ENCODE results near the gene SLC39A9. TPM values are rescaled to one million over a fixed set of nuclear protein-coding genes. Genes with fewer than 3 reads are reported as not detected.

Gene SLC39A9
- total and polyA plus RNA-seq, 10 of the 15 experiments (the other 5 are each of a cell fraction or from before 2014, with no cell fraction given) = 19.9 to 109 (median 46.9) TPM

DNA sequence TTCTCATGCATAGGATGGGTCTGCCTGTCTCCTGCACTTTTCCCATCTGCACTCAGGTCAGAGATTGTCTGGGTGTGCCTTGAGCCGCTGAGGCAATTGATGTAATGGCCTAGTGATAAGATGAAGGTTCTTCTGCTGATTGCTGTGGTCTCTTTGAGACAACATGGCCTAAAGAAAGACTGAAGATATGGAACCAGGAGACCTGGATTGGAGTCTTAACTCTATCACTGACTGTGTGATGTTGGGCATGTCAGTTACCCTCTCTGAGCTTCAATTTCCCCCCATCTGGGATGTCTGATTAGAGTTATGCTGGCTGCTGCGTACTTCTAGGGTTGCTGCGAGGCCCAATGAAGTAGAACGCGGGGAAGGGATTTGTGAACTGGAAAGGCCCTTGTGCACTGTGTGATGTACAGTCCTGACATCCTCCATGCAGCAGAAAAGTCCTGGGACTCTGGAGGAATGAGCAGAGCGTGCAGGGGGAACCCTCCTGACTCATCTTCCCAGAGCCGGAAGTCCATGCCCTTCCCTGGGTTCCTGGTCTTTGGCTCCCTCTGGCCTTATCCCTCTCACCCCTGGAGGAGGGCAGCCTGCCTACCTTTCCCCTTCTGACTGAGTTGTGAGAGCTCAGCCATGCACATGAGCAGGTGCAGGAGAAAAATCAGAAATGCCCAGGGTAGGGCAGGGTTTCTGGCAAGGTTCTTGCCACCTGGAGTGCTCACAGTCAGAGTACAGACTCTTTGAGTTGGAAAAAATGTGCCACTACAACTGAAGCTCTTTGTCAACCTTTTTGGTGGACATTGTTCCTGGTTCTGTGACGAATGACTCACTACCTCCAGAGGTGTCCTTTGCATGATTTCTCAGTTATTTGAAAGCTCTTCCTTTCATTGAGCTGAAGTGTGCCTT lies 107.1 kb downstream of the SLC39A9 start (continued):
- TF ChIP-seq, protein P1, sequence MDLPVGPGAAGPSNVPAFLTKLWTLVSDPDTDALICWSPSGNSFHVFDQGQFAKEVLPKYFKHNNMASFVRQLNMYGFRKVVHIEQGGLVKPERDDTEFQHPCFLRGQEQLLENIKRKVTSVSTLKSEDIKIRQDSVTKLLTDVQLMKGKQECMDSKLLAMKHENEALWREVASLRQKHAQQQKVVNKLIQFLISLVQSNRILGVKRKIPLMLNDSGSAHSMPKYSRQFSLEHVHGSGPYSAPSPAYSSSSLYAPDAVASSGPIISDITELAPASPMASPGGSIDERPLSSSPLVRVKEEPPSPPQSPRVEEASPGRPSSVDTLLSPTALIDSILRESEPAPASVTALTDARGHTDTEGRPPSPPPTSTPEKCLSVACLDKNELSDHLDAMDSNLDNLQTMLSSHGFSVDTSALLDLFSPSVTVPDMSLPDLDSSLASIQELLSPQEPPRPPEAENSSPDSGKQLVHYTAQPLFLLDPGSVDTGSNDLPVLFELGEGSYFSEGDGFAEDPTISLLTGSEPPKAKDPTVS (IDR thresholded peaks at IDR 0.05; ENCODE audit: low read depth, low read length) = no peak

DNA sequence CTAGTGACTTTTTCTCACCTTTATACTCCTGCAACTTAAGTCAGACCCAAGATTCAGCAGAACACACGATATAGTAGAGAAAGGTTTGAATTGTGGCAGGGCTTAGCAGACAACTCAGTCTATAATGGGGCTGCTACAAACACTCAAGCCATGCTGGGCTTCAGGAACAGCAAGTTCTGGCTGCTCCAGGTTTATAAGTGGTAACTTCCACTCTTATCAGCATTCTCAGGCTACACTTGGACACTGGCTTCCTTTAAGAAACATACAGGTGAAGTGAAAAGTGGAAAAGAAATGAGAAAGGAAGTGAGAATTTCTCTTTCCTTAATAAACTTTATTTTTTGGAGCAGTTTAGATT lies 107.7 kb downstream of the SLC39A9 start:
- WGBS (ENCODE audit: insufficient coverage, insufficient replicate concordance, low lambda C conversion rate, missing lambda C conversion rate) = 0% methylated on average over 1 of the region's 1 CpG
- Histone ChIP-seq H3K36me3 (ENCODE audit: control insufficient read depth in 2 of 2, insufficient read depth in 2 of 2, low read length in 1 of 2) (no peaks in the 10 kb centered on the region), H3K79me2 (ENCODE audit: control insufficient read depth, insufficient read depth, low read length) (no peaks in the 10 kb centered on the region), H3K4me1 (ENCODE audit: control insufficient read depth, insufficient read depth, low read length) (no peaks in the 10 kb centered on the region), H3K9me3 (replicated peaks; ENCODE audit: control insufficient read depth, insufficient read depth, low read length) (no peaks in the 10 kb centered on the region), H3K27ac (ENCODE audit: control insufficient read depth, insufficient read depth) (no peak overlapping the region), H2AFZ (ENCODE audit: control insufficient read depth, low read depth, low read length) (no peak overlapping the region), H4K20me1 (ENCODE audit: control insufficient read depth, insufficient read depth) (no peaks in the 10 kb centered on the region), H3K4me2 (ENCODE audit: control insufficient read depth, insufficient read depth) (no peak overlapping the region), H3K9ac (ENCODE audit: control insufficient read depth, insufficient read depth, low read length) (no peak overlapping the region), H3K27me3 (replicated peaks in 1 of 2; ENCODE audit: control insufficient read depth in 2 of 2, insufficient read depth in 2 of 2, low read length in 1 of 2) (no peaks in the 10 kb centered on the region), H3K4me3 (no peak overlapping the region)
- ChIA-PET CTCF (no interaction called here), POLR2A (no interaction called here), RAD21 (ENCODE audit: unreplicated experiment) (no interaction called here), SMC1A (ENCODE audit: uncharacterized antibody, unreplicated experiment) (no interaction called here)
- no peak for ATAC-seq
- in situ Hi-C loops (cut with MboI) (no loop called here), intact Hi-C loops (cut with micrococcal nuclease; ENCODE audit: unreplicated experiment) (no loop called here)
- TF ChIP-seq, protein P2, sequence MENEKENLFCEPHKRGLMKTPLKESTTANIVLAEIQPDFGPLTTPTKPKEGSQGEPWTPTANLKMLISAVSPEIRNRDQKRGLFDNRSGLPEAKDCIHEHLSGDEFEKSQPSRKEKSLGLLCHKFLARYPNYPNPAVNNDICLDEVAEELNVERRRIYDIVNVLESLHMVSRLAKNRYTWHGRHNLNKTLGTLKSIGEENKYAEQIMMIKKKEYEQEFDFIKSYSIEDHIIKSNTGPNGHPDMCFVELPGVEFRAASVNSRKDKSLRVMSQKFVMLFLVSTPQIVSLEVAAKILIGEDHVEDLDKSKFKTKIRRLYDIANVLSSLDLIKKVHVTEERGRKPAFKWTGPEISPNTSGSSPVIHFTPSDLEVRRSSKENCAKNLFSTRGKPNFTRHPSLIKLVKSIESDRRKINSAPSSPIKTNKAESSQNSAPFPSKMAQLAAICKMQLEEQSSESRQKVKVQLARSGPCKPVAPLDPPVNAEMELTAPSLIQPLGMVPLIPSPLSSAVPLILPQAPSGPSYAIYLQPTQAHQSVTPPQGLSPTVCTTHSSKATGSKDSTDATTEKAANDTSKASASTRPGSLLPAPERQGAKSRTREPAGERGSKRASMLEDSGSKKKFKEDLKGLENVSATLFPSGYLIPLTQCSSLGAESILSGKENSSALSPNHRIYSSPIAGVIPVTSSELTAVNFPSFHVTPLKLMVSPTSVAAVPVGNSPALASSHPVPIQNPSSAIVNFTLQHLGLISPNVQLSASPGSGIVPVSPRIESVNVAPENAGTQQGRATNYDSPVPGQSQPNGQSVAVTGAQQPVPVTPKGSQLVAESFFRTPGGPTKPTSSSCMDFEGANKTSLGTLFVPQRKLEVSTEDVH (IDR thresholded peaks at IDR 0.05; ENCODE audit: low read depth, partially characterized antibody) = no peak
- TF ChIP-seq ZZZ3 (IDR thresholded peaks at IDR 0.05; ENCODE audit: control insufficient read depth, insufficient read length, low read depth) = no peak
- TF ChIP-seq CEBPB (IDR thresholded peaks at IDR 0.05; ENCODE audit: borderline replicate concordance in 1 of 2, low read depth in 2 of 2, low read length in 2 of 2) = no peak
- no peak for FAIRE-seq
- DNase-seq (ENCODE audit: low read depth, low spot score) = no peak
- BruUV-seq (replicated peaks) = no TSS peak

Other genes starting within 250 kb of the SLC39A9 start
- gene DCAF5, start 245.6 kb upstream of the SLC39A9 start, total RNA-seq (2014; rRNA removed) = 9.8 and 13.2 TPM in 2 replicates
- 15.9 and 17.4 TPM in 2 replicates for gene DCAF5, start 245.6 kb upstream of the SLC39A9 start, total RNA-seq (2014; rRNA removed; fragmentation: Illumina TruSeq; extraction: Trizol)
- 30.1 and 31.1 TPM in 2 replicates for gene DCAF5, start 245.6 kb upstream of the SLC39A9 start, total RNA-seq (2021)
- gene DCAF5, start 245.6 kb upstream of the SLC39A9 start, polyA plus RNA-seq (2011; rRNA removed) = 32.0 and 38.1 TPM in 2 replicates
- 26.8 and 29.4 TPM in 2 replicates for gene DCAF5, start 245.6 kb upstream of the SLC39A9 start, polyA plus RNA-seq (2014; fragmentation: Illumina TruSeq; extraction: Trizol)
- 1 to 10 TPM; 6.8 to 7.1 TPM for gene DCAF5, start 245.6 kb upstream of the SLC39A9 start, polyA plus RNA-seq (2014; fragmentation: Nextera tagmentation; extraction: Ambion mirVana)
- 24.0 and 24.8 TPM in 2 replicates for gene DCAF5, start 245.6 kb upstream of the SLC39A9 start, polyA plus RNA-seq (2014; rRNA removed)
- gene DCAF5, start 245.6 kb upstream of the SLC39A9 start, polyA plus RNA-seq (2016; fragmentation: Nextera tagmentation; extraction: Ambion mirVana) = 10 to 100 TPM; 18.6 to 19.5 TPM
- 3.9 and 6.2 TPM in 2 replicates for gene EXD2, start 207.2 kb upstream of the SLC39A9 start, total RNA-seq (2014; rRNA removed)
- gene EXD2, start 207.2 kb upstream of the SLC39A9 start, total RNA-seq (2014; rRNA removed; fragmentation: Illumina TruSeq; extraction: Trizol) = 3.6 and 3.7 TPM in 2 replicates
- 5.8 and 6.2 TPM in 2 replicates for gene EXD2, start 207.2 kb upstream of the SLC39A9 start, total RNA-seq (2021)
- gene EXD2, start 207.2 kb upstream of the SLC39A9 start, polyA plus RNA-seq (2011; rRNA removed) = 12.4 and 13.3 TPM in 2 replicates
- gene EXD2, start 207.2 kb upstream of the SLC39A9 start, polyA plus RNA-seq (2014; fragmentation: Illumina TruSeq; extraction: Trizol) = 4.7 and 5.9 TPM in 2 replicates
- gene EXD2, start 207.2 kb upstream of the SLC39A9 start, polyA plus RNA-seq (2014; fragmentation: Nextera tagmentation; extraction: Ambion mirVana) = 1 to 10 TPM; 1.0 to 1.3 TPM
- 4.0 and 4.5 TPM in 2 replicates for gene EXD2, start 207.2 kb upstream of the SLC39A9 start, polyA plus RNA-seq (2014; rRNA removed)
- 1 to 10 TPM; 6.1 to 6.7 TPM for gene EXD2, start 207.2 kb upstream of the SLC39A9 start, polyA plus RNA-seq (2016; fragmentation: Nextera tagmentation; extraction: Ambion mirVana)
- under 0.01 and 0.05 TPM in 2 replicates for gene GALNT16, start 138.5 kb upstream of the SLC39A9 start, total RNA-seq (2014; rRNA removed)
- gene GALNT16, start 138.5 kb upstream of the SLC39A9 start, total RNA-seq (2014; rRNA removed; fragmentation: Illumina TruSeq; extraction: Trizol) = 0.04 TPM in 1 of 2 replicates, not detected in the other
- 0.03 TPM in 1 of 2 replicates, not detected in the other for gene GALNT16, start 138.5 kb upstream of the SLC39A9 start, total RNA-seq (2021)
- 0.08 and 0.13 TPM in 2 replicates for gene GALNT16, start 138.5 kb upstream of the SLC39A9 start, polyA plus RNA-seq (2011; rRNA removed)
- gene GALNT16, start 138.5 kb upstream of the SLC39A9 start, polyA plus RNA-seq (2014; fragmentation: Illumina TruSeq; extraction: Trizol) = 0.03 TPM in 2 replicates
- gene GALNT16, start 138.5 kb upstream of the SLC39A9 start, polyA plus RNA-seq (2014; fragmentation: Nextera tagmentation; extraction: Ambion mirVana) = under 1 TPM in 1 of 2 experiments, not detected in 1; 0.02 TPM
- 0.01 and 0.05 TPM in 2 replicates for gene GALNT16, start 138.5 kb upstream of the SLC39A9 start, polyA plus RNA-seq (2014; rRNA removed)
- not detected for gene GALNT16, start 138.5 kb upstream of the SLC39A9 start, polyA plus RNA-seq (2016; fragmentation: Nextera tagmentation; extraction: Ambion mirVana)
- gene ERH, start 393 bp upstream of the SLC39A9 start, total RNA-seq (2014; rRNA removed) = 236 and 275 TPM in 2 replicates
- 440 and 441 TPM in 2 replicates for gene ERH, start 393 bp upstream of the SLC39A9 start, total RNA-seq (2014; rRNA removed; fragmentation: Illumina TruSeq; extraction: Trizol)
- 375 and 388 TPM in 2 replicates for gene ERH, start 393 bp upstream of the SLC39A9 start, total RNA-seq (2021)
- 491 and 785 TPM in 2 replicates for gene ERH, start 393 bp upstream of the SLC39A9 start, polyA plus RNA-seq (2011; rRNA removed)
- 390 and 413 TPM in 2 replicates for gene ERH, start 393 bp upstream of the SLC39A9 start, polyA plus RNA-seq (2014; fragmentation: Illumina TruSeq; extraction: Trizol)
- 100 to 1,000 TPM; 538 to 852 TPM for gene ERH, start 393 bp upstream of the SLC39A9 start, polyA plus RNA-seq (2014; fragmentation: Nextera tagmentation; extraction: Ambion mirVana)
- 269 and 302 TPM in 2 replicates for gene ERH, start 393 bp upstream of the SLC39A9 start, polyA plus RNA-seq (2014; rRNA removed)
- gene ERH, start 393 bp upstream of the SLC39A9 start, polyA plus RNA-seq (2016; fragmentation: Nextera tagmentation; extraction: Ambion mirVana) = 100 to 1,000 TPM; 255 to 334 TPM
- gene PLEKHD1, start 86.0 kb downstream of the SLC39A9 start, total RNA-seq (2014; rRNA removed) = 0.06 TPM in 1 of 2 replicates, not detected in the other
- 0.05 TPM in 1 of 2 replicates, not detected in the other for gene PLEKHD1, start 86.0 kb downstream of the SLC39A9 start, total RNA-seq (2014; rRNA removed; fragmentation: Illumina TruSeq; extraction: Trizol)
- gene PLEKHD1, start 86.0 kb downstream of the SLC39A9 start, total RNA-seq (2021) = 0.08 TPM in 1 of 2 replicates, not detected in the other
- gene PLEKHD1, start 86.0 kb downstream of the SLC39A9 start, polyA plus RNA-seq (2011; rRNA removed) = 0.01 and 0.03 TPM in 2 replicates
- 0.01 TPM in 1 of 2 replicates, not detected in the other for gene PLEKHD1, start 86.0 kb downstream of the SLC39A9 start, polyA plus RNA-seq (2014; fragmentation: Illumina TruSeq; extraction: Trizol)
- not detected for gene PLEKHD1, start 86.0 kb downstream of the SLC39A9 start, polyA plus RNA-seq (2014; fragmentation: Nextera tagmentation; extraction: Ambion mirVana)
- gene PLEKHD1, start 86.0 kb downstream of the SLC39A9 start, polyA plus RNA-seq (2014; rRNA removed) = 0.03 TPM in 1 of 2 replicates, not detected in the other
- not detected for gene PLEKHD1, start 86.0 kb downstream of the SLC39A9 start, polyA plus RNA-seq (2016; fragmentation: Nextera tagmentation; extraction: Ambion mirVana)
- not detected in 2 replicates for gene CCDC177, start 176.2 kb downstream of the SLC39A9 start, total RNA-seq (2014; rRNA removed)
- not detected in 2 replicates for gene CCDC177, start 176.2 kb downstream of the SLC39A9 start, total RNA-seq (2014; rRNA removed; fragmentation: Illumina TruSeq; extraction: Trizol)
- gene CCDC177, start 176.2 kb downstream of the SLC39A9 start, total RNA-seq (2021) = not detected in 2 replicates
- not detected in 2 replicates for gene CCDC177, start 176.2 kb downstream of the SLC39A9 start, polyA plus RNA-seq (2011; rRNA removed)
- not detected in 2 replicates for gene CCDC177, start 176.2 kb downstream of the SLC39A9 start, polyA plus RNA-seq (2014; fragmentation: Illumina TruSeq; extraction: Trizol)
- not detected for gene CCDC177, start 176.2 kb downstream of the SLC39A9 start, polyA plus RNA-seq (2014; fragmentation: Nextera tagmentation; extraction: Ambion mirVana)
- gene CCDC177, start 176.2 kb downstream of the SLC39A9 start, polyA plus RNA-seq (2014; rRNA removed) = not detected in 2 replicates
- gene CCDC177, start 176.2 kb downstream of the SLC39A9 start, polyA plus RNA-seq (2016; fragmentation: Nextera tagmentation; extraction: Ambion mirVana) = not detected
- gene SUSD6, start 212.9 kb downstream of the SLC39A9 start, total RNA-seq (2014; rRNA removed) = 6.9 and 8.3 TPM in 2 replicates
- 11.0 and 11.1 TPM in 2 replicates for gene SUSD6, start 212.9 kb downstream of the SLC39A9 start, total RNA-seq (2014; rRNA removed; fragmentation: Illumina TruSeq; extraction: Trizol)
- gene SUSD6, start 212.9 kb downstream of the SLC39A9 start, total RNA-seq (2021) = 39.8 and 40.1 TPM in 2 replicates
- gene SUSD6, start 212.9 kb downstream of the SLC39A9 start, polyA plus RNA-seq (2011; rRNA removed) = 11.3 and 16.7 TPM in 2 replicates
- gene SUSD6, start 212.9 kb downstream of the SLC39A9 start, polyA plus RNA-seq (2014; fragmentation: Illumina TruSeq; extraction: Trizol) = 19.4 and 23.7 TPM in 2 replicates
- gene SUSD6, start 212.9 kb downstream of the SLC39A9 start, polyA plus RNA-seq (2014; fragmentation: Nextera tagmentation; extraction: Ambion mirVana) = 1 to 10 TPM; 6.6 to 9.4 TPM
- gene SUSD6, start 212.9 kb downstream of the SLC39A9 start, polyA plus RNA-seq (2014; rRNA removed) = 25.8 and 31.1 TPM in 2 replicates
- gene SUSD6, start 212.9 kb downstream of the SLC39A9 start, polyA plus RNA-seq (2016; fragmentation: Nextera tagmentation; extraction: Ambion mirVana) = 10 to 100 TPM; 27.1 to 33.7 TPM